OCI-LY7 (cell line): ENCODE data around the gene CBFA2T3. TPM values are rescaled to one million over a fixed set of nuclear protein-coding genes. Genes with fewer than 3 reads are reported as not detected.
A peak's percentile ranks its signal among the peaks of the same experiment; 100 is the strongest.

ENCODE experiments used
- BruUV-seq: library from RNA; stranded (reverse); fragments of 400-500 nt; replicated peaks from 2 replicates; lab custom pipeline; 2021; lab: Mats Ljungman, UMichigan
- CTCF ChIA-PET: fragments of 300-600 bp; sonication (Branson Sonifier 250); formaldehyde crosslinking; loops from one replicate; lab custom pipeline; 2022; ENCODE audit warnings: antibody characterized with exemption; ENCODE audit not compliant: unreplicated experiment; lab: Charles Lee
- POLR2A ChIA-PET: fragments of 300-600 bp; sonication (Branson Sonifier 250); formaldehyde crosslinking; loops from one replicate; lab custom pipeline; 2022; ENCODE audit warnings: antibody characterized with exemption; lab: Charles Lee
- DNase-seq: peaks from one replicate; pipeline ENCODE4 v3.0.0-alpha.2; 2015; ENCODE audit warnings: low spot score
- H2AFZ ChIP-seq: fragments of 200-600 bp; sonication (generic), shearing (Covaris generic); 2 replicates; pipeline ENCODE4 v1.6.1; 2014; ENCODE audit warnings: mild to moderate bottlenecking, antibody characterized with exemption, low read length, moderate library complexity
- H3K27ac ChIP-seq: fragments of 200-600 bp; sonication (generic); 2 replicates; pipeline ENCODE4 v1.5.1; 2014; ENCODE audit warnings: mixed run types, low read depth, mild to moderate bottlenecking, moderate library complexity, low read length, inconsistent platforms; ENCODE audit not compliant: poor library complexity, severe bottlenecking
- H3K36me3 ChIP-seq: fragments of 200-600 bp; sonication (generic); 2 replicates; pipeline ENCODE4 v1.6.1; 2014; ENCODE audit warnings: mild to moderate bottlenecking, antibody characterized with exemption, low read length, moderate library complexity, mixed read lengths; ENCODE audit not compliant: insufficient read depth
- H3K4me1 ChIP-seq: fragments of 200-600 bp; sonication (generic); 2 replicates; pipeline ENCODE4 v1.5.1; 2014; ENCODE audit warnings: mild to moderate bottlenecking, low read length; ENCODE audit not compliant: insufficient read depth, poor library complexity, severe bottlenecking
- H3K4me2 ChIP-seq: fragments of 200-600 bp; sonication (generic); 2 replicates; pipeline ENCODE4 v1.6.1; 2014; ENCODE audit warnings: mild to moderate bottlenecking, low read length
- H3K4me3 ChIP-seq: fragments of 200-600 bp; sonication (generic); 2 replicates; pipeline ENCODE4 v1.5.1; 2014; ENCODE audit warnings: mild to moderate bottlenecking, low read depth, low read length; ENCODE audit not compliant: poor library complexity, severe bottlenecking
- H3K79me2 ChIP-seq: fragments of 200-600 bp; sonication (generic); 2 replicates; pipeline ENCODE4 v1.6.1; 2016; ENCODE audit warnings: low read depth, mild to moderate bottlenecking, low read length, moderate library complexity, mixed read lengths; ENCODE audit not compliant: insufficient read depth
- H3K9me2 ChIP-seq: fragments of 200-600 bp; sonication (generic); 2 replicates; pipeline ENCODE4 v1.6.1; 2016; ENCODE audit warnings: mild to moderate bottlenecking, low read length, mixed read lengths; ENCODE audit not compliant: insufficient read depth
- H3K9me3 ChIP-seq: fragments of 200-600 bp; sonication (generic); 2 replicates; pipeline ENCODE4 v1.6.1; 2014; ENCODE audit warnings: mild to moderate bottlenecking, mixed run types, low read length, mixed read lengths
- H4K20me1 ChIP-seq: fragments of 200-600 bp; sonication (generic); 2 replicates; pipeline ENCODE4 v1.6.1; 2014; ENCODE audit warnings: mild to moderate bottlenecking, antibody characterized with exemption, low read length, moderate library complexity, mixed read lengths; ENCODE audit not compliant: insufficient read depth
- CTCF ChIP-seq: fragments of 200-600 bp; sonication (generic); conservative IDR thresholded peaks from 2 replicates; pipeline ENCODE4 v1.5.1; 2014; ENCODE audit warnings: mild to moderate bottlenecking, antibody characterized with exemption, low read length, moderate library complexity, mixed read lengths
- EZH2phosphoT487 ChIP-seq: fragments of 200-600 bp; sonication (generic); IDR thresholded peaks from 2 replicates; pipeline ENCODE4 v1.6.1; 2018; ENCODE audit warnings: low read depth, borderline replicate concordance, mild to moderate bottlenecking, mixed run types, antibody characterized with exemption, low read length, moderate library complexity, mixed read lengths
- intact Hi-C: fragments of 100-400 bp; cut with micrococcal nuclease; formaldehyde crosslinking; loops from one replicate; pipeline ENCODE4 v1.10.0; 2022; ENCODE audit not compliant: unreplicated experiment
- total RNA-seq, 2 experiments: library from RNA; depleted of rRNA in 1 of 2; stranded (reverse); fragments of >200 nt in 1 of 2; shearing (Covaris generic) in 1 of 2; gene quantifications; 2 replicates each; pipeline ENCODE4 v1.2.3, GENCODE V29; 2014 to 2022

Gene CBFA2T3
- total RNA-seq, 2 experiments from 2014 or later: 1.1 to 48.0 TPM

GRCh38 chr16:88856828-88857727, 119.9 kb downstream of the CBFA2T3 start, which contains the start of the genes GALNS and TRAPPC2L:
Gene GALNS (minus strand): TSS chr16:88856947. CDS start chr16:88856877, 70 bp downstream.
Gene TRAPPC2L (plus strand): TSS chr16:88857127. CDS start chr16:88857151, 24 bp downstream.
- POLR2A ChIA-PET: interaction anchor here (0.7 to 1.0 kb wide), 2 partner anchors 8 to 12 kb away, joined by 3 to 4 read pairs; no protein-coding TSS in a partner anchor
- Histone ChIP-seq H3K4me1 (peaks cover 25% of the 10 kb centered on the region), H3K79me2 (no peaks in the 10 kb centered on the region; the same call in 1 of the 2 replicates), H3K9me2 (no peaks in the 10 kb centered on the region), H3K27ac (peak within 1 kb of the TSS; percentile 6), H3K9me3 (no peaks in the 10 kb centered on the region), H3K4me3 (peak within 1 kb of the TSS; percentile 83), H4K20me1 (0 out of 2 replicates have a peak, but pooled peaks cover 4% of the 10 kb centered on the region), H3K36me3 (peaks cover 23% of the 10 kb centered on the region), H3K4me2 (peak within 1 kb of the TSS; percentile 86), H2AFZ (peak within 1 kb of the TSS; percentile 18; the same call in 1 of the 2 replicates)
- BruUV-seq: no TSS peak
- no peak for TF ChIP-seq CTCF
- no peak for TF ChIP-seq EZH2phosphoT487
- DNase-seq: peak; percentile 99
- CTCF ChIA-PET: interaction anchor here (0.5 kb wide), 2 partner anchors 263 to 312 kb away, joined by 3 to 4 read pairs; no protein-coding TSS in a partner anchor
- intact Hi-C loops: loop anchor here (1.0 to 5.0 kb wide), 3 partner anchors 41 to 310 kb away; no protein-coding TSS in a partner anchor

GRCh38 chr16:88856122-88856827, 120.7 kb downstream of the CBFA2T3 start:
- Histone ChIP-seq H3K4me1 (peaks cover 25% of the 10 kb centered on the region), H3K4me3 (peak overlapping the region; percentile 83), H3K79me2 (no peaks in the 10 kb centered on the region; the same call in 1 of the 2 replicates), H3K9me2 (no peaks in the 10 kb centered on the region), H3K4me2 (peak overlapping the region; percentile 58), H3K36me3 (peaks cover 23% of the 10 kb centered on the region; the same call in 1 of the 2 replicates), H3K27ac (no peak overlapping the region), H3K9me3 (no peaks in the 10 kb centered on the region), H4K20me1 (0 out of 2 replicates have a peak, but pooled peaks cover 4% of the 10 kb centered on the region), H2AFZ (no peak overlapping the region; the same call in 1 of the 2 replicates)
- intact Hi-C loops: loop anchor here (5.0 kb wide), 1 partner anchor 111 kb away; no protein-coding TSS in a partner anchor
- POLR2A ChIA-PET: interaction anchor here (0.7 kb wide), 1 partner anchor 13 kb away, joined by 3 read pairs; no protein-coding TSS in a partner anchor
- BruUV-seq: no TSS peak
- CTCF ChIA-PET: no interaction called here
- TF ChIP-seq CTCF: no peak
- TF ChIP-seq EZH2phosphoT487: no peak
- peak; percentile 7 for DNase-seq
